NCI-H2171 (cell line): ENCODE data around the gene GAL3ST1.
"Not testable (repeated sequence)": the region's sequence is repeated elsewhere in the genome, so short reads cannot be mapped to it uniquely, and the experiment has no call there.

Source experiments
- DNase-seq: peaks from one replicate; lab custom pipeline; 2025; lab: John Stamatoyannopoulos, UW

Gene GAL3ST1

DNA sequence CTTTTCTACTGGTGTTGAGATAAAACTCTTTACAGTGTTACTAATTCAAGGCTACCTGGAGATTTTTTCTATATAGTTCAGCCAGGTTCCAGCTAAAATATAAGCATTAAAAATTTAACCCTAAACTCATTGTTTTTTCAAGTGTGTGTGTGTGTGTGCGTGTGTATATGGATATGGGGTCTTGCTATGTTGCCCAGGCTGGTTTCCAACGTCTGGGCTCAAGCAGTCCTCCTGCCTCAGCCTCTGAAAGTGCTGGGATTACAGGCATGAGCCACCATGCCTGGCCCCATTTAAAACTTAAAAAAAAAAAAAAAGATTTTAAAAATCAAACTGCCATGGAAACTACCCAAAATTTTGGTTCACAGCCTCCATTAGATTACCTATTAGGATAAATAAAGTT, 21.7 kb upstream of the GAL3ST1 start:
- DNase-seq: no peak

DNA sequence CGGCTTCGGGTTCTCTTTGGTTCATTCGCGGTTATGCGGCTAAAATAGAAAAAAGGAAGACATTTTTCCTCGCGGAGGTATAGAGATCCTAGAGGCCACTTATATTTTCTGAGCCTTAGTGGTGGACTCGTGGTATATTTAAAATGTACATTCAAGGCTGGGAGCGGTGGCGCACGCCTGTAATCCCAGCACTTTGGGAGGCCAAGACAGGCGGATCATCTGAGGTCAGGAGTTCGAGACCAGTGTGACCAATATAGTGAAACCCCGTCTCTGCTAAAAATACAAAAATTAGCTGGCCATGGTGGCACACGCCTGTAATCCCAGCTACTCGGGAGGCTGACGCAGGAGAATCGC, 17.9 kb upstream of the GAL3ST1 start:
- not testable (repeated sequence) for DNase-seq

DNA sequence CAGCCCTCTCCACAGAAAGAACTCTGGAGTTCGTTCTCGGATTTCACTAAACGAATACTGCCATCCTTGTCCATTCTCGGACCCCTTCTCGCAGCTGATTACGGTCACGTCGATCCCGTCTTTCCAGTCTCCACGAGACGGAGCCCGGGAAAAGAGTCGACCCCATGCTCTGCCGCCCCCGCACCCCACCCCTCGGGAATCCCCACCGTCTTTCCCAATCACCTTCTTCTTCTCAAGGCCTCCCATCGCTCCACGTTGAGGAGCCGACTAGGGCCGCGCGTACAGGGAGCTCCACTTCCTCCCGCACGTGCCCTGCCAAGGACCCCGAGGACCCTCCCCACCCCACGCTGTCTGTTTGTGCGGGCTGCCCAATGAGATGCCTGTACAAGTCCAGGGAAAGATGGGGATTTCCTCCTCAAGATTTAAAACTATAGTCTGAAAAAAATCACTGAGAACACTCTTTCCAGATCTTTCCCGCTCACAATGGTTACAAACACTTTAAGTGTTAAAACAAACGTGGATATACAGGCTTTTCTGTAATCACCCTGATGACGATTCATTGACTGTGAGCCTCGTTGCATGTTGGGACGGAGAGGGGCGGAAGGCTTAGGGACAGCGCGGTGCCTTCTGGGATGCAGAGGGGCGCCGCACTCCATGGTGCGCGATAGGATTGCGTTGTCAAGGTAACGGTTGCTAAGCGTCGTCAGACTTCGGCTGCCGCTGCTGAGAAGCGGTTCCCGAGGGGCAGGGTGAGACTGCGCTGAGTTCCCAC, 17.3 kb upstream of the GAL3ST1 start, which contains the start of gene PES1:
PES1 (minus strand) TSS at position 323 of the 772 bp plus-strand sequence; CDS start at position 246, 77 bp downstream.
- DNase-seq: peak; percentile 99

DNA sequence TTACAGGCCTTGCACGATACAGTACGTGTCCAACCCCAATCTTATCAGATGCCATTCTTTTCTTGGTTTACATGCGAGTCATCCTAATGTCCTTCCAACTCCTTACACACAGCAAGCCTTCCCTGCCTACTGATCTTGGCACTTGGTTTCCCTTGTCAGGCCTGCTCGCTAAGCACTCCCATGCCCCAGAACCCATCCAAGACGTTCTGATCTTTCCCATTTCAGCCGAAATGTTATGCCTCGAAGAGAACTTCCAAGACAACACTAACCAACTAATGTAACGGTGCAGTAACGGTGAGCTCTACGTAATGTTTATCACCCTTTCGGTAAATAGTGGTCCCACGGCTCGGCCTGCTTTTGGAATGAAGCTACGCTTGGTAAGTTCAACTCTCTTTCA, 16.7 kb upstream of the GAL3ST1 start:
- DNase-seq: no peak

DNA sequence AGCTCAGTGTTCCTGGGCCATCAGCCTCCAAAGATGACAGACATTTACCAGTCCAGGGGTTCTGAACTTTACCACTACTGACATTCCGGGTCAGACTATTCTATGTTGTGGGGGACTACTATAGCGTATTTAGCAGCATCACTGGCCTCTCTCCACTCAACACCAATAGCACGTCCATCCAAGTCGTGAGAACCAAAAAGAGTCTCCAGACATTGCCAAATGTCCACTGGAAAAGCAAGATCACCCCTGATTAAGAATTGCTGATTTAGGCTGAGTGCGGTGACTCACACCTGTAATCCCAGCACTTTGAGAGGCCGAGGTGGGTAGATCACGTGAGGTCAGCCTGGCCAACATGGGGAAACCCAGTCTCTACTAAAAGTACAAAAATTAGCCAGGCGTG, 11.9 kb upstream of the GAL3ST1 start:
- no peak for DNase-seq

DNA sequence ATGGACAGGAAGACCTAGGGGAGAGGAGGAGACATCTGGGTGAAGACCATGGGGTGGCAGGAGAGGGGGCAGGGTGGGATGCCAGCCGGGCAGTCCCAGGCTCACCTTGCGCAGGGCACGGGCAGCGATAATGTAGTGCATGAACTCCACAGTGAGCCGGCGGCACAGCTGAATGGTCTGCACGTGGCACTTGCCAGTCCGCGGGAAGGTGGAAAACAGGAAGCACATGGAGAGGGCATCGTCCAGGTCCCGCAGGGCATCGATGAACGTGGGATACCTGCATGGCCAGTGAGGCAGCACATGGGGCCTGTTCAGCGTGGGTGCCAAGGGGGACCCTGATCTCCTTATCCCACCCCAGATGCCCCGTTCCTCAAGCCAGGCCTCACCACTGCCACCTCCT, 10.0 kb upstream of the GAL3ST1 start:
- DNase-seq: no peak

DNA sequence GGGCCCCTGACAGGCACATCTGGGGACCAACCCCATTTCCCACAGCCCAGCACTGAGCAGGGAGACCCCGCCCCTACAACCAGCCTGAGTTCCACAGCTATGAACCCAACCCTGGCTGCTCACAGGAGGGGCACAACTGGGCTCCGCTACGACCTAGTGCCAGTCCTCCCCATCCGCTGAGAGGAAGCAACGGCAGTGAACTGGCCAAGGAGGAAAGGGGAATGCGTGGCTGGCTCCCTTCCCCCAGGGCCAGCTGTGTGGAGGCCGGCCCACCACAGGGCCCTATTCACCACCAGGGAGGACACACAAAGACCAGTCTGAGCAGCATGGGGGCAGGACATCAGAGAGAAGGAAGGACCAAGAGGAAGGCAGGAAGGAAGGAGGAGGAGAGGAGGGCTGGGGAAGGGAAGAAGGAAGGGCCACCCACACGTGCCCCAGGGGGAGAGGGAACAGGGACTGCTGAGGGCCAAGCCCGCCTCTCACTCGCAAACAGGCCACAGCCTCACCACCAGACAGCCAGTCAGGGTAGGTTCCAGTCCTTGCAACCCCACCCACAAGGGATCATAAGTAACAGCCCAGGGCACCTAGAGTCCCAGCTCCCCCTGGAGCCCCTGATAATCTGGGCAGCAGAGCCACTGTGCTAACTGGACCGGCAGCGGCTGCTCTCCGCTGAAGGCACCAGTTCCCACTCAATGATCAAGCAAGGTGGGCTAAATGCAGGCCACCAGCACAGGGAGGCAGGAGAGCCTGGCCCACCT, 8.5 kb upstream of the GAL3ST1 start:
- no peak for DNase-seq

DNA sequence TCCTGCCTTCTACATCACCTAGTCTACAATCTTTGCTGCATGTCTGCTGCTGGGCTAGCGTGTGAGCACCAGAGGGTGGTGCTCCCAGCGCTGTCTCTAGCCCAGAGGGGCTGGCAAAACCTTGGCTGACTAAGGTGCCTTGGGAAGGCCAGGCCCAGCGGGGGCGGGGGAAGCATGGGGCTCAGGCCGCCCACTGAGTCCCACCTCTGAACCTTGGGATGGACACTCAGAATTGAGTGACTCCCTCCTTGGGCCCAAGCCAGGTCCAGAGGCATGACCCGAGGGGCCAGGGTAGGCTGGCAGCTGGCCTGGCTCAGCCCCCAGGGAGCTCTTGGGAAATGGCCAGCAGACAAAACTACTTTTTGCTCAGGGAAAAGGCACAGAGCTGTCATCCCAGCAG, 7.6 kb upstream of the GAL3ST1 start:
- no peak for DNase-seq

DNA sequence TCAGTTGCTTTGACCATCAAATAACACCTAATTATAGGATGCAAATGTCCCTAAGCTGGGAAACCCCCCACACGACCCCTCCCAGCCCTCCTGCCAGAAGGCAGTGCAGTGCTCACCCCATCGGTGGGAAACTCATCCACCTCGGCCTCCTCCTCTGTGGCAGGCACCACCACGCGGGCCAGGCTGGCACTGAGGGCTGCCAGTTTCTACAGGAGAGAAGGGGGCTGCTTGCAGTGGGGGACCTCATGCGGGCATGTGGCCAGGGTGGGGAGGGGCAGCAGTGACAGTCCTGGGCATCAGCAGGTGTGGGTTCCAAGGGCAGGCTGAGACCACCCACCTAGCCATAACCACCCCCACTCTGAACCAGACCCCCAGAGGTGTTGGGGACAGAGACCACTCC, 6.4 kb upstream of the GAL3ST1 start:
- DNase-seq: no peak

DNA sequence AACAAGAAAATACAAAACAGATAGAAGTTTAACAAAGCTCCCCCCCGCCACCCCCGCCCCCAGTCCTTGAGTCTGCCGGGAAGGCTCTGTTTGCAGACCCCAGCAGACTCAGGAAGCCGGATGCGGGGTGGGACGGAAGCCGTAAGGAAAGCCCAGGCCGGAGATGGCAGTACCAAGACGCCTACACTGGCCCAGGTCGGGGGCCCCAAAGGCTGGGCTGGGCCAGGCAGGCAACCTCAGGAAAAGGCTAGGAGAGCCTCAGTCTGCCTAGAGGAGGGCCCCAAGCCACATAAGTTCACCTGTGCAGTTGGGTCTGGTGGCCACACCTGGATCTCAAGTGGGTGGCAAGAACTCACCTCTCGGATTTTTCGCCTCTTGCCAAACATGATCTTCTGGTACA, 4.0 kb upstream of the GAL3ST1 start:
- no peak for DNase-seq

DNA sequence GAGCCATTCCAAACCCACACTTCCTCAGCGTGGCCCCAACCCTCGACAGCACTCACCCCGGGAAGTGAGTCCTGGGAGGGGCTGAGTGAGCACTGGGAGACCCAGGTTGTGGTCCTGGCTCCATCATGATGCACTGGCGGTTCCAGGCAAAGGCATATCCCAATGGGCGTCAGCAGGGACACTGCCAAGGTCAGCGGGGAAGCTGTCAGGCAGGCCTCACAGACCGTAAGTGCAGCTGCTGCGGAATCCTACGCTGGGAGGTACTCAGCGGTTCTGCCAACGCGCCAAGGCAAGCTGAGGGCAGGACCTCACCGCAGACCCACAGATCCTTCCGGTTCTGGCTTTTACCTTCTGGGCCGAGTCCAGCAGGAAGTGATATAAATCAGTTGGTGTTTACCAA, 1.4 kb upstream of the GAL3ST1 start:
- DNase-seq: no peak

DNA sequence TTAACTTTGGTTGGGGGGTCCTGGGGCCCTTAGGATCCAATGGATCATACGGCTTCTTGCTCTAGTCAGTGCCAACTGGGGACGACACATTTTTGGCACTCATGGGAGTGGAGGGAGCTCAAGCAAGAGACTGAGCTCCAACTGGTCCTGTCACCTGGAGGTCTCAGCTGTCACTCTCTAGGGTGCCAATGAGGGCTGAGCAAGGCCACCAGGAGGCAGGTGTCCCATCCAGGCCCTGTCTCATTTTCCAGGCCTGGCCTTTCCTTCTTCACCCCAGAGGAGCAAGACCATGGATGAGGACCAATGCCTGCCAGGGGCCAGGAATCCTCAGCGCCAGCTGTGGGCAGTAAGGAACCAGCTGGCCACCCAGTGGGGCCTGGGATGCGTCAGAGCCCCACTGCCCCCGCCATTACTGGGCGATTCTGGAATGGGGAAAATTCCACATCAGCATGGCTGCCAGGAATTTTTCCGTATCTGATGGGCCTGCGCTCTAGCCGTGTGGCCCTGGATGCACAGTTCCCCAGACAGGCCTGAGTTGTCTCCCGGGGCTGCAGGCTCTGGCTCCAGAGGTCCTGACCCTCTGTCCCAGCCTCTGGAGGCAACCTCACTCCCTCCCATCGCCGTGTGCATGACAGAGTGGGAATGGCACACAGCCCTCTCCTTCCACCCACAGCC, 669 bp upstream of the GAL3ST1 start:
- DNase-seq: no peak

DNA sequence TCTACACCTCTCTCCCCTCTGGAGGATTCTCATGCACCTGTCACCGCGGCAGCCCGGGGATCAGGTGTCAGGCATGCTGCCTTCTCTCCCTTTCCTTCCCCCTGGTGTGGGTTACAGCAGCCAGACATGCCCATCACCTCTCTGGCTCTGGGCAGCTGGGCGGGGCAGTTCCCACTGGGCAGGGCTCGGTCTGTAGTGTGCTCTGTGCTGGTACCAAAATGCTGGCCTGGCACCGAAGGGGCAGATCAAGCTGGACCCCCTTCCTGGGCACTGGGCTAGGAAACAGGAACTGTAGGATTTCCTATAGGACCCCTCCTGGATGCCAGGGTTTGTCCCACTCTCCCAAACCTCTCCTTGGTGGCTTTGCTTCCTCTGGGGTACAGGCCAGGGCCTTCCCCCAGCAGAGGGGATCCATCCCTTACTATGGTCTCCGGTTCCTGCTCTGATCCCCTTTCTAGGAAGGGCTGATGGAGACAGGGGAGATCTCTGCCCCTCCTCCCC, 821 bp downstream of the GAL3ST1 start:
- DNase-seq: peak; percentile 63

DNA sequence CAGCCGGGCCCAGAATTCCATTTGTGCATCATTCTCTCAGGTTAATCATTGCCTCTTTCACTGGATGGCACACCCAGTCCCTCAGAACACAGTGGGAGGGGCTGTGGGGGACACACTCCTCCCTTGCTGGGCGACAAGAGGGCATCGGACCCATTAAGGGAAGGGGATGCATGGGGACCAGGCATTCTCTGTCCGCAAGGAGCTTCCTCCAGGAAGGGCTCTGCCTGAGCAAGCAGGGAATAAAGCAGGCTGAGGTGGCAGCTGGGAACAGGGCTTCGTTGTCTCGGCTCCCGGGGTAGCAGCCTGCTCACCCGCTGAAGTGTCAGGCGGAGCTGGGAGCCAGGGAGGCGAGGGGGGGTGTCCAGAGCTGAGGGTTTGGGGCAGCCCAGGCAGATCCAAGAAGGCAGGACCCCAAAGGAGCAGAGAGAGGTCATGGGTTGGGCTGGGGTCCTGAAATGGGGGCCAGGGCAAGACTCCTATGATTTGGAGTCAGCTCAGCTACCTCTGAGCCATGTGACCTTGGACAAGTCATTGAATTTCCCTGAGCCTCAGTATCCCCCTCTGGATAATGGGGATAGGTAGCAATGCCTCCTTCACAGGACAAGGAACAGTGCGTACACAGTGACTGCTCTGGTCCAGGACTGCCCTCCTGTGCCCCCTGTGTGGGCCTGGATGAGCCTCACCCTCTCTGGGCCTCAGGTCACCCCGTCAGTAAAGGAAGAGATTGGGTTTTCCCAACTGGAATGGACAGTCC, 1.4 kb downstream of the GAL3ST1 start:
- DNase-seq: peak; percentile 22

DNA sequence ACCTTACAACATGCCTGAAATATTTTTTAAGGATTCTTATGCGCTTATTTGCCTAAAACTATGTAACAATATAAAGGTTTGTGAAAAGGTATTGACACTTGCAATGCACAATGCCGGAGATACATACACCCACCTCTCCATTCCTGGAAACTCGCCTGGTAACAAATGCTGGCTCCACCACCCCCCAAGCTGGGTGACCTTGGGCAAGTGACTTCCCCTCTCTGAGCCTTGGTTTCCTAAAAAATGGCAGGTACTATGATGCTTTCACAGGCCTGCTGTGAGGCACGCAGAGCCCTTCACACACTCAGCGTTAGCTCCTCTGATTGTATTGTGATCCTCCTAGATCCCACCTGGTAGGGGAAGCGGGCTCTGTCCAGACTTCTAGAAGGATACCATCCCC, 2.3 kb downstream of the GAL3ST1 start:
- DNase-seq: no peak

DNA sequence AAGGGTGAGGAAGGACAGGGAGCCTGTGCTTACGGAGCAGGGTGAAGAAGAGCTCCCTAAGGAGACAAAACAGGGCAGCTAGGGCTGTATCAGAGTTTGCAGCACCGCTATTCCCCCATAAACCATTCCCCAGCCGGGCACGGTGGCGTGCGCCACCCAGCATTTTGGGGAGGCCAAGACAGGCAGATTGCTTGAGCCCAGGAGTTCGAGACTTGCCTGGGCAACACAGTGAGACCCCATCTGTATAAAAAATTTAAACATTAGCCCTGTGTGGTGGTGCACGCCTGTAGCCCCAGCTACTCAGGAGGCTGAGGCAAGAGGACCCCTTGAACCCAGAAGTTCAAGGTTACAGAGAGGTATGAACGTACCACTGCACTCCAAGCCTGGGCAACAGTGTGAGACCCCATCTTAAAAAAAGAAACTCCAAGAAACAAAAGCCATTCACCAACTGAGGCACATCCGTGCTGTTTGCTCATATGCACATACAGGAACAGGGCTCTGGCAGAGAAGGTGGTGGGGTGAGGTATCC, 4.7 kb downstream of the GAL3ST1 start:
- no peak for DNase-seq

DNA sequence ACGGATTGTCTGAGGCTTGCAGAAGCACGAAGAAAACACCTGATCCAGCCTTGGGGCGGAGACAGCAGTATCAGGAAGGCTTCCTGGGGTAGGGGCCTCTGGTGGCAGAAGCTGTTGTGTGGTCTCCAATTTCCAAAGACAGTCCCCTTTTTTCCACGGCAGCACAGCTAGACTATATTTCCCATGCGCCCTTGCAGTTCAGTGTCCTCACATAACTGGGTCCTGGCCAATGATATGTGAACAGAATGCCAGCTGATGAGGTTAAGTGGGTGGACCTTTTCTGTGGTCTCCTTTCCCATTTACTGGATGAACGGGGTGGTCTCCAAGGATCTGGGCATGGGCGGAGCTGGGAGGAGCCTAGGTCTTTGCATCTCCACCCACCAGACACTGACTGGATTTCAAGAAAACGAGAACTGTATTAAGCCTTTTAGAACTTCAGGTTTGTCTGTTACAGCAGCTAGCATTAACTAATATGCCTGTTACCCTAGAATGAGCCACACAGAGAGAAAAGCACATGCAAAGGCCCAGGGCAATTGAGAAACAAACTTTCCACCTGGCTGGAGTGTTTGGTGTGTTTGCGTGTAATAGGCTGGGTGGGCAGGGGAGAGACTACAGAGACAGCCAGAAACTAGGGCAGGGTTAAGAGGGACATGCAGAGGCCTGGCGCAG, 6.2 kb downstream of the GAL3ST1 start:
- no peak for DNase-seq

DNA sequence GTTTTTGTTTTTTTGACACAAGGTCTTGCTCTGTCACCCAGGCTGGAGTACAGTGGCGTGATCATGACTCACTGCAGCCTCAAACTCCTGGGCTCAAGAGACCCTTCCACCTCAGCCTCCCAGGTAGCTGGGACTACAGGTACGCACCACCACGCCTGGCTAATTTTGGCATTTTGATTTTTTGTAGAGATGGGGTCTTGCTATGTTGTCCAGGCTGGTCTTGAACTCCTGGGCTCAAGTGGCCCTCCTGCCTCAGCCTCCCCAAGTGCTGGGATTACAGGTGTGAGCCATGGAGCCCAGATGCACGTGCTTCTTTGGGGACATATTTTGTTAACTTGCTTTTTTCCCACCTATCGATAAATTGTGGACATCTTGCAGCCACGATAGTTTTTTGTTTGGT, 7.2 kb downstream of the GAL3ST1 start:
- DNase-seq: not testable (repeated sequence)

DNA sequence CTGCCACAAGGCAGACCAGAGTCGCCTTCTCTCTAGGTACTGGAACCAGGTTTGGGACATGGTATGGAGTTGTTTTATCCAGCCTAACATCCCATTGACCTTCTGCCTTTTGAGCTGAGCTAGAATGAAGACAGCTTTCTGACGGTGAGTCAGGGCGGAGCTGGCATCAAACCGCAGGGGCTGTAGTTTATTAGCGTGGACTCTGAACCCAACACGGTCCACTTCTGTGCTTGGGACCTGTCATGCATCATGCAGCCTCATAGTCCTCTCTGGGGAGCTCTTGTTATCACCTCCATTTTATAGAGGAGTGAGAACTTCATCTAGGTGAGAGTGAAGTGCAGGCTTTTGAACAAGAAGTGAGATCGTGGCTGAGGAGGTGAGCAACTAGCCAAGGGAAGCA, 8.3 kb downstream of the GAL3ST1 start:
- no peak for DNase-seq

DNA sequence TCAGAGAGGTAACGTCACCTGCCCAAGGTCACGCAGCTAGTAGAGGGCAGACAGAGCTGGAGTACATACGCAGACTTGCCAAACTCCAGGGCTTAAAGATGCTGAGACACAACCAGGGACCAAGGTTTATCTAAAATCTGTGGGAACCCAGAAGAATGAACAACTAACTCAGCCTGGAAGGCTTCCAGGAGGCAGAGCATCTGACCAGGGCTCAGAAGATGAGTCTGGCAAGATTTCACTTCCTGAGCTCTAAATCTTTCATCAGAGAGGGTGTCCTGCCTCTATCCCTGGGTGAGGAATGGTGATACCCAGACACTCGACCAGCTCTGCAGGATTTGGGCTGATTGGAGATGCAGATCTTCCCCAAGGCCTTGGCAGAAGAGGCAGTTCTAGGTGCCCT, 9.1 kb downstream of the GAL3ST1 start:
- DNase-seq: no peak

DNA sequence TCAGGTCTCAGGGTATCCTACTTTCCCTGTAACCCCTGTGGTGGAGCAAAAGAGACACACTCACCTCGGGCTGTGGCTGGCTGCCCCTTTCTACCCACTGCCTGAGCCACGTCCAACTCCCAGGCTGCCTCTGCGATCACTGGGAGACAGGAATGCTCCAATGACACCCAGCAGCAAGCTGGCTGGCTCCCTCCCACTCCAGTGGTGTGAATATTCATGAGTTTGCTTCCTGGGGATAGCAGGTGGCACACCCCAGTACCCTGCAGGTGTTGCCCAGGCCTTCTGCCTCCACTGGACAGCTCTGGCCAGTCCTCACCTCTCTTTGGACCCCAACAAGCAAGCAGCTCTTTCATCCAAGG, 9.7 kb downstream of the GAL3ST1 start:
- DNase-seq: no peak
